GM12891 (cell line): ENCODE measurements around the gene SDE2.

Source experiments
- SPI1 ChIP-seq: IDR thresholded peaks from 2 replicates; pipeline ENCODE4 v1.6.1; 2011; ENCODE audit warnings: low read depth, low read length, control low read depth
- TAF1 ChIP-seq: IDR thresholded peaks from 2 replicates; pipeline ENCODE4 v1.6.1; 2011; ENCODE audit warnings: low read depth, low read length, control low read depth

DNA sequence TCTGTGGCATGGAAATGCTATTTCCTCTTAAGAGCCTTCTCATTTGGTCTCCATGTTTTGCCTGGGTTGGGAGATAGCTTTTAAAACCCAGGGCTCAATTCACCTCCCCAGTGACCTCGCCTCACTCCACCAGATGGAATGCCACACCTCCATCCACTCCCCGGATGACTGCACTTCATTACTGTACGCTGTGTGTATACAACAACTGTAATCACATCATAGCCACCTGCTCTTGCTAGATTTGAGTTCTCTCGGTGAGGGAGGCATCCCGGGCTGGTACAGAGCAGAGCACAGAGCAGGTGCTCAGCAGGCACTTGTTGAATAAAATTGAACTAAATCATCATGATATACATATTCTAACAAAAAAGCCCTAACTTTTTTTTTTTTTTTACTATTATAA is 26.0 kb downstream of the SDE2 start:
- no peak for TF ChIP-seq SPI1
- TF ChIP-seq TAF1, result no peak
